ENCODE data around the gene ARHGAP20.

DNA sequence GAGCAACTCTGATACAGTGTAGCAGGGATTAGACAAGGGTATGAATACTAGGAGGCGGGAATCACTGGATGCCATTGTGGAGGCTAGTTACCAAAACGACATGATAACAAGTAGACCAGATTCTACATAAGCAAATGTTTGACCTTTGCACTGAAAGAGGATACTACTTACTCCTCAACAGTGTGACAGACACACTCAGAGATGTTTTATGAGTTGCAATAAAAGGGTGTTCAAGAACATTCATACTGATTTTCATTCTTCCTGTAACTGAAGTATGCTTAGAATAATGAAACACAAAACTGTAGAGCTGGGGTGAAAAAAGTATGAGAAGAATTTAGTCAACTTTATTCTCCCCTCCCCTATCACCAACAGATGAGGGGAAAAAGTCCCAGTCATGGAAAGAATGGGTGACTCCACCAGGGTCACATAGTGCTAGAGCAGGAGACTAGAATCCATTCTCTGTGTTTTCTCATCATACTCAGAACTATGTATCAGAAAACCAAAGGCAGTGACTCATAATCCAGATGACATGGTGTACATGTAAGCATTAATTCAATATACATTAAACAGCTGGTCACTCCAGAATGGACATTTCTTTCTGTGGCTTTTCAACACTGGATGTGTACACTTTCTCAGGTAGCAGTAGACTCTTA is 32.8 kb downstream of the ARHGAP20 start:
- TF ChIP-seq, protein P1, sequence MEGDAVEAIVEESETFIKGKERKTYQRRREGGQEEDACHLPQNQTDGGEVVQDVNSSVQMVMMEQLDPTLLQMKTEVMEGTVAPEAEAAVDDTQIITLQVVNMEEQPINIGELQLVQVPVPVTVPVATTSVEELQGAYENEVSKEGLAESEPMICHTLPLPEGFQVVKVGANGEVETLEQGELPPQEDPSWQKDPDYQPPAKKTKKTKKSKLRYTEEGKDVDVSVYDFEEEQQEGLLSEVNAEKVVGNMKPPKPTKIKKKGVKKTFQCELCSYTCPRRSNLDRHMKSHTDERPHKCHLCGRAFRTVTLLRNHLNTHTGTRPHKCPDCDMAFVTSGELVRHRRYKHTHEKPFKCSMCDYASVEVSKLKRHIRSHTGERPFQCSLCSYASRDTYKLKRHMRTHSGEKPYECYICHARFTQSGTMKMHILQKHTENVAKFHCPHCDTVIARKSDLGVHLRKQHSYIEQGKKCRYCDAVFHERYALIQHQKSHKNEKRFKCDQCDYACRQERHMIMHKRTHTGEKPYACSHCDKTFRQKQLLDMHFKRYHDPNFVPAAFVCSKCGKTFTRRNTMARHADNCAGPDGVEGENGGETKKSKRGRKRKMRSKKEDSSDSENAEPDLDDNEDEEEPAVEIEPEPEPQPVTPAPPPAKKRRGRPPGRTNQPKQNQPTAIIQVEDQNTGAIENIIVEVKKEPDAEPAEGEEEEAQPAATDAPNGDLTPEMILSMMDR (IDR thresholded peaks at IDR 0.05) = no peak
- TF ChIP-seq POLR2A (IDR thresholded peaks at IDR 0.05) = no peak
